Stomach smooth muscle (tissue), 2 donors: ENCODE data around the gene SAMD5.

Experiments
- H3K27ac ChIP-seq: one replicate; pipeline ENCODE4 v1.7.0; 2013; ENCODE audit warnings: mild to moderate bottlenecking, low read length, inconsistent platforms
- H3K27me3 ChIP-seq, 2 donors: one replicate each; pipeline ENCODE4 v1.7.0; 2013; ENCODE audit warnings: low read length in 2 of 2; ENCODE audit not compliant: insufficient read depth in 2 of 2, control insufficient read depth in 1 of 2
- H3K36me3 ChIP-seq, 2 donors: one replicate each; pipeline ENCODE4 v1.7.0; 2013; ENCODE audit warnings: low read length in 2 of 2; ENCODE audit not compliant: control insufficient read depth in 2 of 2, insufficient read depth in 2 of 2
- H3K4me1 ChIP-seq: one replicate; pipeline ENCODE4 v1.7.0; 2013; ENCODE audit warnings: low read length; ENCODE audit not compliant: control insufficient read depth, insufficient read depth
- H3K4me3 ChIP-seq, 2 donors: one replicate each; pipeline ENCODE4 v1.7.0; 2013; ENCODE audit warnings: low read length in 2 of 2
- H3K9ac ChIP-seq, 2 donors: one replicate each; pipeline ENCODE4 v1.7.0; 2013; ENCODE audit warnings: low read length in 2 of 2, mild to moderate bottlenecking in 1 of 2
- H3K9me3 ChIP-seq, 2 donors: one replicate each; pipeline ENCODE4 v1.7.0; 2013; ENCODE audit warnings: low read length in 2 of 2; ENCODE audit not compliant: control insufficient read depth in 2 of 2
- donor health status: healthy.
- donor health status: Pancreatic carcinoma.

The SAMD5 gene

GRCh38 chr6:147588469-147588868 lies 80.0 kb downstream of the SAMD5 start:
- no peaks in the 10 kb centered on the region for H3K36me3 ChIP-seq
- no peaks in the 10 kb centered on the region for H3K27me3 ChIP-seq
- H3K4me3 ChIP-seq, result no peak overlapping the region
- no peak overlapping the region for H3K27ac ChIP-seq
- H3K9ac ChIP-seq, result no peak overlapping the region
- no peaks in the 10 kb centered on the region for H3K9me3 ChIP-seq
- H3K4me1 ChIP-seq, result no peaks in the 10 kb centered on the region

GRCh38 chr6:147589739-147590250 lies 81.3 kb downstream of the SAMD5 start:
- H3K9me3 ChIP-seq, result no peaks in the 10 kb centered on the region
- no peaks in the 10 kb centered on the region for H3K4me1 ChIP-seq
- H3K27ac ChIP-seq, result no peak overlapping the region
- no peaks in the 10 kb centered on the region for H3K36me3 ChIP-seq
- H3K4me3 ChIP-seq, result no peak overlapping the region
- no peaks in the 10 kb centered on the region for H3K27me3 ChIP-seq
- no peak overlapping the region for H3K9ac ChIP-seq

- Histone ChIP-seq H3K36me3 (no peaks in the 10 kb centered on the region), H3K27ac (no peak overlapping the region), H3K9me3 (no peaks in the 10 kb centered on the region), H3K9ac (no peak overlapping the region), H3K27me3 (no peaks in the 10 kb centered on the region), H3K4me3 (no peak overlapping the region), H3K4me1 (no peaks in the 10 kb centered on the region)
Measured at GRCh38 chr6:147595961-147596360, 87.5 kb downstream of the SAMD5 start.

- H3K4me1 ChIP-seq, result no peaks in the 10 kb centered on the region
- no peak overlapping the region for H3K9ac ChIP-seq
- no peaks in the 10 kb centered on the region for H3K27me3 ChIP-seq
- no peaks in the 10 kb centered on the region for H3K9me3 ChIP-seq
- H3K4me3 ChIP-seq, result no peak overlapping the region
- no peak overlapping the region for H3K27ac ChIP-seq
- H3K36me3 ChIP-seq, result no peaks in the 10 kb centered on the region
Measured at GRCh38 chr6:147603392-147604081, 95.0 kb downstream of the SAMD5 start.

- H3K9ac ChIP-seq, result no peak overlapping the region
- no peaks in the 10 kb centered on the region for H3K9me3 ChIP-seq
- H3K27ac ChIP-seq, result no peak overlapping the region
- H3K4me1 ChIP-seq, result no peaks in the 10 kb centered on the region
- H3K4me3 ChIP-seq, result no peak overlapping the region
- no peaks in the 10 kb centered on the region for H3K27me3 ChIP-seq
- no peaks in the 10 kb centered on the region for H3K36me3 ChIP-seq
Measured at GRCh38 chr6:147604373-147604772, 95.9 kb downstream of the SAMD5 start.

- no peaks in the 10 kb centered on the region for H3K27me3 ChIP-seq
- H3K4me3 ChIP-seq, result no peak overlapping the region
- H3K4me1 ChIP-seq, result no peaks in the 10 kb centered on the region
- no peaks in the 10 kb centered on the region for H3K36me3 ChIP-seq
- no peaks in the 10 kb centered on the region for H3K9me3 ChIP-seq
- no peak overlapping the region for H3K9ac ChIP-seq
- no peak overlapping the region for H3K27ac ChIP-seq
Measured at GRCh38 chr6:147611992-147612391, 103.5 kb downstream of the SAMD5 start.

GRCh38 chr6:147614501-147614900 lies 106.0 kb downstream of the SAMD5 start:
- Histone ChIP-seq H3K27ac (no peak overlapping the region), H3K9me3 (no peaks in the 10 kb centered on the region), H3K4me3 (no peak overlapping the region), H3K9ac (no peak overlapping the region), H3K27me3 (no peaks in the 10 kb centered on the region), H3K4me1 (no peaks in the 10 kb centered on the region), H3K36me3 (no peaks in the 10 kb centered on the region)

GRCh38 chr6:147615659-147616456 lies 107.4 kb downstream of the SAMD5 start:
- H3K36me3 ChIP-seq, result no peaks in the 10 kb centered on the region
- H3K4me3 ChIP-seq, result no peak overlapping the region
- H3K9ac ChIP-seq, result no peak overlapping the region
- no peaks in the 10 kb centered on the region for H3K9me3 ChIP-seq
- no peak overlapping the region for H3K27ac ChIP-seq
- no peaks in the 10 kb centered on the region for H3K27me3 ChIP-seq
- H3K4me1 ChIP-seq, result no peaks in the 10 kb centered on the region

GRCh38 chr6:147617366-147617765 lies 108.9 kb downstream of the SAMD5 start:
- H3K4me3 ChIP-seq, result no peak overlapping the region
- peaks cover 2% of the 10 kb centered on the region for H3K4me1 ChIP-seq
- no peaks in the 10 kb centered on the region for H3K9me3 ChIP-seq
- no peaks in the 10 kb centered on the region for H3K27me3 ChIP-seq
- H3K36me3 ChIP-seq, result no peaks in the 10 kb centered on the region
- no peak overlapping the region for H3K27ac ChIP-seq
- no peak overlapping the region for H3K9ac ChIP-seq

- Histone ChIP-seq H3K4me3 (no peak overlapping the region), H3K4me1 (peaks cover 2% of the 10 kb centered on the region), H3K9ac (no peak overlapping the region), H3K9me3 (no peaks in the 10 kb centered on the region), H3K27ac (no peak overlapping the region), H3K36me3 (no peaks in the 10 kb centered on the region), H3K27me3 (no peaks in the 10 kb centered on the region)
Measured at GRCh38 chr6:147618457-147618856, 110.0 kb downstream of the SAMD5 start.

- Histone ChIP-seq H3K9me3 (no peaks in the 10 kb centered on the region), H3K4me1 (peaks cover 2% of the 10 kb centered on the region), H3K9ac (no peak overlapping the region), H3K4me3 (no peak overlapping the region), H3K27me3 (no peaks in the 10 kb centered on the region), H3K27ac (no peak overlapping the region), H3K36me3 (no peaks in the 10 kb centered on the region)
Measured at GRCh38 chr6:147618927-147619326, 110.4 kb downstream of the SAMD5 start.
